ENCODE results near the gene GRIN3B. TPM values are rescaled to one million over a fixed set of nuclear protein-coding genes. Genes with fewer than 3 reads are reported as not detected.

GRIN3B gene
- total and polyA plus RNA-seq, 2 donors (not counting 1 experiment from before 2014, with no cell fraction given) = 0.10 to 0.42 TPM

- Mint-ChIP-seq H3K9me3 (ENCODE audit: insufficient read depth) (no peaks in the 10 kb centered on the region), H3K27ac (no peak overlapping the region), H3K4me3 (peak overlapping the region; percentile 89), H3K27me3 (no peaks in the 10 kb centered on the region), H3K4me1 (peaks cover 51% of the 10 kb centered on the region)
- Histone ChIP-seq H3K4me3 (ENCODE audit: control extremely low read depth in 1 of 5, extremely low read depth in 1 of 5, insufficient read depth in 1 of 5, low read depth in 2 of 5, low read length in 4 of 5) (no peak overlapping the region), H4K20me1 (ENCODE audit: control insufficient read depth, insufficient read depth, low read length, poor library complexity, severe bottlenecking) (peaks cover 73% of the 10 kb centered on the region), H3K36me3 (replicated peaks in 1 of 2; ENCODE audit: control extremely low read depth in 1 of 2, control insufficient read depth in 1 of 2, extremely low read depth in 1 of 2, insufficient read depth in 2 of 2, low read length in 1 of 2) (peaks cover 0 to 20% of the 10 kb centered on the region in 2 experiments), H3K27me3 (replicated peaks in 1 of 4; ENCODE audit: control extremely low read depth in 1 of 4, control insufficient read depth in 3 of 4, insufficient read depth in 4 of 4, low read length in 3 of 4) (no peaks in the 10 kb centered on the region), H3K4me2 (replicated peaks; ENCODE audit: low read depth, low read length, poor library complexity, severe bottlenecking) (peak overlapping the region; percentile 57), H3K9ac (ENCODE audit: low read length) (no peak overlapping the region), H3K27ac (ENCODE audit: low read length in 2 of 2) (no peak overlapping the region), H2AFZ (ENCODE audit: insufficient read depth, low read depth, low read length, poor library complexity, severe bottlenecking) (no peak overlapping the region), H3K4me1 (ENCODE audit: control insufficient read depth in 2 of 2, insufficient read depth in 2 of 2, low read length in 2 of 2) (peaks cover 41 to 65% of the 10 kb centered on the region in 2 donors), H3K79me2 (ENCODE audit: control insufficient read depth, insufficient read depth, low read length) (peaks cover 76% of the 10 kb centered on the region), H3K9me3 (ENCODE audit: control extremely low read depth in 1 of 3, control insufficient read depth in 2 of 3, insufficient read depth in 1 of 3, low read length in 2 of 3) (no peaks in the 10 kb centered on the region)
- intact Hi-C loops (cut with micrococcal nuclease) = no loop called here
- CTCF ChIA-PET = interaction anchor here (1.4 to 1.8 kb wide), 3 partner anchors 14 to 222 kb away, joined by 3 to 6 read pairs (median 4); no protein-coding TSS in a partner anchor
- ATAC-seq (ENCODE audit: low read depth) (no peak), DNase-seq (no peak)
- TF ChIP-seq CTCF (IDR thresholded peaks at IDR 0.05) (no peak), EZH2 (IDR thresholded peaks at IDR 0.05; ENCODE audit: borderline replicate concordance, insufficient read depth, low read depth, low read length, poor library complexity, severe bottlenecking) (no peak)
- 77% methylated on average over 5 of the region's 5 CpGs for WGBS (ENCODE audit: insufficient coverage)
- POLR2A ChIA-PET = interaction anchor here (0.5 to 1.4 kb wide), 6 partner anchors 8 to 1914 kb away, joined by 3 to 7 read pairs (median 5); partner anchors contain the start of gene ABCA7
Observed at GRCh38 chr19:1018393-1018792, 18.2 kb downstream of the GRIN3B start.

DNA sequence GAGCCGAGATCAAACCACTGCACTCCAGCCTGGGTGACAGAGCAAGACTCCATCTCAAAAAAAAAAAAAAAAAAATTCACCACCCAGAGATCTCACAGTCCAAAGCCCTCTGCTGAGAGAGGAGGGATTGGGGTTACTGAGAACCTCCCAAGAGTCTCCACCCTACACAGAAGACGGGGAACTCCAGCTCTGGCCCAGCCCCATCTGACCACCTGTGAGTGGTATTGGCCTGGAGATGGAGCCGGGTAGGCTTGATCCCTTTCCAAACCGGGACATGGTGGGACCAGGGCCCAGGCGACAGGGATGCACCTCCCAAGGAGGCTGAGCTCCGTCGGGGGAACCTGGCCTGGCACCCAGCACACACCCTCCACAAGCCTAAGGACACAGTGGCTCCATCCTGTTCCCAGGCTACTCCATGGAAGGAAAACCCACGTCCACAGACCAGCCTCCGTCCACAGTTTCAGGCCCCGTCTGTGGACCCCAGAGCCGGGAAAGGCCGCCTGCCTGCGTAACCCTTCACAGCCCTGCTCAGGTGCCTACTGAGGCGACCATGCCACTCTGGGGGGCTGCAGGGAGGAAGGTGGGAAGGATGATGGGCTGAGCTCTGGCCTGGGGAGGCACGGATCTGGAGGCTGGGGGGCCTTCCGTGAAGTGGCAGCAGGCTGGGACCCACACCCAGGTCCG lies 18.9 kb downstream of the GRIN3B start:
- H3K27ac Mint-ChIP-seq = peak overlapping the region; percentile 32
- Histone ChIP-seq H3K4me3 (ENCODE audit: control extremely low read depth in 1 of 5, extremely low read depth in 1 of 5, insufficient read depth in 1 of 5, low read depth in 2 of 5, low read length in 4 of 5) (peak overlapping the region in 4 of 5 experiments; percentile 80 to 94 (median 88)), H3K27me3 (replicated peaks in 1 of 4; ENCODE audit: control extremely low read depth in 1 of 4, control insufficient read depth in 3 of 4, insufficient read depth in 4 of 4, low read length in 3 of 4) (no peaks in the 10 kb centered on the region), H3K36me3 (replicated peaks in 1 of 2; ENCODE audit: control extremely low read depth in 1 of 2, control insufficient read depth in 1 of 2, extremely low read depth in 1 of 2, insufficient read depth in 2 of 2, low read length in 1 of 2) (peaks cover 0 to 13% of the 10 kb centered on the region in 2 experiments), H2AFZ (ENCODE audit: insufficient read depth, low read depth, low read length, poor library complexity, severe bottlenecking) (no peak overlapping the region), H3K4me2 (replicated peaks; ENCODE audit: low read depth, low read length, poor library complexity, severe bottlenecking) (peak overlapping the region; percentile 99), H3K4me1 (ENCODE audit: control insufficient read depth in 2 of 2, insufficient read depth in 2 of 2, low read length in 2 of 2) (peaks cover 41 to 65% of the 10 kb centered on the region in 2 donors), H3K9me3 (ENCODE audit: control extremely low read depth in 1 of 3, control insufficient read depth in 2 of 3, insufficient read depth in 1 of 3, low read length in 2 of 3) (no peaks in the 10 kb centered on the region), H3K27ac (ENCODE audit: low read length in 2 of 2) (peak overlapping the region in 1 of 2 donors; percentile 23), H3K79me2 (ENCODE audit: control insufficient read depth, insufficient read depth, low read length) (peaks cover 69% of the 10 kb centered on the region), H3K9ac (ENCODE audit: low read length) (peak overlapping the region; percentile 95), H4K20me1 (ENCODE audit: control insufficient read depth, insufficient read depth, low read length, poor library complexity, severe bottlenecking) (peaks cover 66% of the 10 kb centered on the region)
- CTCF ChIA-PET = interaction anchor here (1.4 to 1.8 kb wide), 3 partner anchors 14 to 222 kb away, joined by 3 to 6 read pairs (median 4); no protein-coding TSS in a partner anchor
- no peak for ATAC-seq (ENCODE audit: low read depth)
- no peak for DNase-seq
- no peaks in the 10 kb centered on the region for H3K27me3 Mint-ChIP-seq
- POLR2A ChIA-PET = interaction anchor here (0.5 to 1.4 kb wide), 6 partner anchors 8 to 250 kb away, joined by 3 to 5 read pairs (median 4); partner anchors contain the start of genes ABCA7, ARHGAP45 and CIRBP
- TF ChIP-seq CTCF (IDR thresholded peaks at IDR 0.05) (no peak), EZH2 (IDR thresholded peaks at IDR 0.05; ENCODE audit: borderline replicate concordance, insufficient read depth, low read depth, low read length, poor library complexity, severe bottlenecking) (no peak)
- H3K4me1 Mint-ChIP-seq = peaks cover 48% of the 10 kb centered on the region
- H3K4me3 Mint-ChIP-seq = peak overlapping the region; percentile 89
- WGBS (ENCODE audit: insufficient coverage) = 85% methylated on average over 13 of the region's 17 CpGs
- H3K9me3 Mint-ChIP-seq (ENCODE audit: insufficient read depth) = no peaks in the 10 kb centered on the region
- intact Hi-C loops (cut with micrococcal nuclease) = no loop called here

All from B cell (primary cell).